ENCODE data around the gene GJC1. TPM values are rescaled to one million over a fixed set of nuclear protein-coding genes. Genes with fewer than 3 reads are reported as not detected.

GJC1 gene
- total and polyA plus RNA-seq, 5 donors, result 20.8 to 64.0 (median 44.9) TPM

DNA sequence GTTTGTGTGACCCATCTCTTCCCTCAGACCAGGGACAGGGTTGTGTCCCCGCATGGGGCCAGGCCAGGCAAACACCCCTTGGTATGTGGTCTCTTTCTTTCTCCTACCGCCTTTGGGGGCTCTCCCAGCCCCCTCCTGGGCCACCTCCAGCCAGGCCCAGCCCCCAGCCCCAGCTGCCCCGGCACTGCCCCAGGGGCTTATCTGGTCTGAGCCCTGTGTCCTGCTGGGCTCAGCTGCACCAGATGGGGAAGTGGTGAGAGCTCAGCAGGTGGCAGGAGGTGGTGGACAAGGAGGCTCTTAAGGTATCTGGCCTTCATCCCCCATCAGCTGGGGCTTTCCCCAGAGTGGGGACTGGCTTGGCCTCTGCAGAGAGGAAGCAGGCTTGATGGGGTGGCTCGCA, 62.6 kb downstream of the GJC1 start:
- intact Hi-C loops (cut with DNase I), result loop anchor here in 1 of 4 donors (10.0 kb wide), 1 partner anchor 267 kb away; no protein-coding TSS in a partner anchor
- 56% methylated on average over 4 of the region's 4 CpGs for WGBS
- peak in 2 of 3 donors; percentile 11 to 53 for DNase-seq

DNA sequence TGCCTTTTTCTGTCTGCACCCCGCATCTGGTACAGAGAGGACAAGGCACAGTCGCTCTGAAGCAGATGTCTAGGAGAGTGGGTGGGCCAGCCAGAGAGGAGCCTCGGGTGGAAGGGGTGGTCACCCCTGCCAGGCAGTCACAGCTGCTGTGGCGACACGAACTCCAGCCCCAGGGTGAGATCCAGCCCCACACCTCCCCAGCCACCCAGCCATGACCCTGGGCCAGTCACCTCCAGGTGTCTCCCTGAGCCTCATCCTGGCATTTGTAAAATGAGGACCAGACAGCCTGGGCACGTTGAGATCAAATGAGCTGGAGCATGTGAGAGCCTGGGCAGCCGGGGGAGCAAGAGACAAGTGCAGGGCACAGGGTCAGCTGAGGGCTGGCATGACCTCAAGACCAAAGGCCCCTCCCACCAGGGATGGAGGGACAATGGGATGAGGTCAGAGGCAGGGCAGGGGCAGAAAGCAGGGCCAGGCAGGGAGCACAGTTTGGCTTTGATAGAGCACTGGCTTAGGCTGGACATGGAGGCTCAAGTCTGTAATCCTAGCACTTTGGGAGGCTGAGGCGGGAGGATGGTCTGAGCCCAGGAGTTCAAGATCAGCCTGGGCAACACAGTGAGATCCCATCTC, 63.6 kb downstream of the GJC1 start:
- H3K27ac ChIP-seq (ENCODE audit: low read length), result no peak overlapping the region
- WGBS, result 40% methylated on average over 8 of the region's 8 CpGs
- DNase-seq (peak in 2 of 3 donors; percentile 32 to 41), ATAC-seq (no peak)
- no peak overlapping the region for H3K4me3 ChIP-seq (ENCODE audit: low read length)
- H3K9me3 ChIP-seq (ENCODE audit: control insufficient read depth, low read length), result no peaks in the 10 kb centered on the region
- no peaks in the 10 kb centered on the region for H3K27me3 ChIP-seq (ENCODE audit: control insufficient read depth, insufficient read depth)
- no peaks in the 10 kb centered on the region for H3K4me1 ChIP-seq (ENCODE audit: control insufficient read depth, insufficient read depth, low read length)
- intact Hi-C loops (cut with DNase I), result loop anchor here in 1 of 4 donors (10.0 kb wide), 1 partner anchor 268 kb away; no protein-coding TSS in a partner anchor

More for the DNA sequence above, 62.6 kb downstream of the GJC1 start:
- H3K9me3 ChIP-seq (ENCODE audit: control insufficient read depth, low read length), result no peaks in the 10 kb centered on the region
- H3K4me1 ChIP-seq (ENCODE audit: control insufficient read depth, insufficient read depth, low read length), result no peaks in the 10 kb centered on the region
- no peak for ATAC-seq
- no peak overlapping the region for H3K4me3 ChIP-seq (ENCODE audit: low read length)
- no peaks in the 10 kb centered on the region for H3K27me3 ChIP-seq (ENCODE audit: control insufficient read depth, insufficient read depth)
- H3K27ac ChIP-seq (ENCODE audit: low read length), result no peak overlapping the region

- 62% methylated on average over 11 of the region's 11 CpGs for WGBS
- Histone ChIP-seq H3K27ac (ENCODE audit: low read length) (no peak overlapping the region), H3K27me3 (ENCODE audit: control insufficient read depth, insufficient read depth) (no peaks in the 10 kb centered on the region), H3K9me3 (ENCODE audit: control insufficient read depth, low read length) (no peaks in the 10 kb centered on the region), H3K4me3 (ENCODE audit: low read length) (no peak overlapping the region), H3K4me1 (ENCODE audit: control insufficient read depth, insufficient read depth, low read length) (no peaks in the 10 kb centered on the region)
- intact Hi-C loops (cut with DNase I), result loop anchor here in 1 of 4 donors (10.0 kb wide), 1 partner anchor 269 kb away; no protein-coding TSS in a partner anchor
- DNase-seq, result peak in 2 of 3 donors; percentile 25 to 30
- no peak for ATAC-seq
Measured at GRCh38 chr17:44765965-44766364, 64.1 kb downstream of the GJC1 start.

DNA sequence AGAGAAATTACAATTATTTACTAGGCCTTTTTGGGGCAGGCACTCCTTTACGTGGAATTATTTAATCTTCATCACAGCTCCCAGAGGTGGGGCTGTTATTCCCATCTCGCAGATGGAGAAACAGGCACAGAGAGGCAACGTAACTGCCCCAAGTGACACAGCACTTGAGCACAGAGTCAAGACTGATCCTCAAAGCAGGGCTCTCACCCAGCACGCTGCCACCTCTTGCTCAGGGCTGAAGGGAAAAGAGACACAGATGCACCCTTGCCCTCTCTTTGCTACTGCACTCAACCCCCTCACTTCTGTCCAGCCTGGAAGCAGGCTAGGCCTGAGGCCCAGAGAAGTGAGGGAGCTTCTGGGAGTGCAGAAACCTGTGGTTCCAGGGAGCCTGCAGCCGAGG, 66.9 kb downstream of the GJC1 start:
- intact Hi-C loops (cut with DNase I), result loop anchor here in 1 of 4 donors (10.0 kb wide), 1 partner anchor 272 kb away; no protein-coding TSS in a partner anchor

GRCh38 chr17:44761932-44762810, 67.9 kb downstream of the GJC1 start:
- ATAC-seq, result no peak
- peak in 1 of 3 donors; percentile 10 for DNase-seq
- Histone ChIP-seq H3K4me1 (ENCODE audit: control insufficient read depth, insufficient read depth, low read length) (no peaks in the 10 kb centered on the region), H3K27ac (ENCODE audit: low read length) (no peak overlapping the region), H3K27me3 (ENCODE audit: control insufficient read depth, insufficient read depth) (no peaks in the 10 kb centered on the region), H3K9me3 (ENCODE audit: control insufficient read depth, low read length) (no peaks in the 10 kb centered on the region), H3K4me3 (ENCODE audit: low read length) (no peak overlapping the region)
- 71% methylated on average over 17 of the region's 17 CpGs for WGBS
- intact Hi-C loops (cut with DNase I), result loop anchor here in 1 of 4 donors (10.0 kb wide), 1 partner anchor 273 kb away; no protein-coding TSS in a partner anchor

More for the DNA sequence above, 66.9 kb downstream of the GJC1 start:
- Histone ChIP-seq H3K4me1 (ENCODE audit: control insufficient read depth, insufficient read depth, low read length) (no peaks in the 10 kb centered on the region), H3K27ac (ENCODE audit: low read length) (no peak overlapping the region), H3K9me3 (ENCODE audit: control insufficient read depth, low read length) (no peaks in the 10 kb centered on the region), H3K4me3 (ENCODE audit: low read length) (no peak overlapping the region), H3K27me3 (ENCODE audit: control insufficient read depth, insufficient read depth) (no peaks in the 10 kb centered on the region)
- 81% methylated on average over 5 of the region's 5 CpGs for WGBS
- DNase-seq (peak in 1 of 3 donors; percentile 9), ATAC-seq (no peak)

DNA sequence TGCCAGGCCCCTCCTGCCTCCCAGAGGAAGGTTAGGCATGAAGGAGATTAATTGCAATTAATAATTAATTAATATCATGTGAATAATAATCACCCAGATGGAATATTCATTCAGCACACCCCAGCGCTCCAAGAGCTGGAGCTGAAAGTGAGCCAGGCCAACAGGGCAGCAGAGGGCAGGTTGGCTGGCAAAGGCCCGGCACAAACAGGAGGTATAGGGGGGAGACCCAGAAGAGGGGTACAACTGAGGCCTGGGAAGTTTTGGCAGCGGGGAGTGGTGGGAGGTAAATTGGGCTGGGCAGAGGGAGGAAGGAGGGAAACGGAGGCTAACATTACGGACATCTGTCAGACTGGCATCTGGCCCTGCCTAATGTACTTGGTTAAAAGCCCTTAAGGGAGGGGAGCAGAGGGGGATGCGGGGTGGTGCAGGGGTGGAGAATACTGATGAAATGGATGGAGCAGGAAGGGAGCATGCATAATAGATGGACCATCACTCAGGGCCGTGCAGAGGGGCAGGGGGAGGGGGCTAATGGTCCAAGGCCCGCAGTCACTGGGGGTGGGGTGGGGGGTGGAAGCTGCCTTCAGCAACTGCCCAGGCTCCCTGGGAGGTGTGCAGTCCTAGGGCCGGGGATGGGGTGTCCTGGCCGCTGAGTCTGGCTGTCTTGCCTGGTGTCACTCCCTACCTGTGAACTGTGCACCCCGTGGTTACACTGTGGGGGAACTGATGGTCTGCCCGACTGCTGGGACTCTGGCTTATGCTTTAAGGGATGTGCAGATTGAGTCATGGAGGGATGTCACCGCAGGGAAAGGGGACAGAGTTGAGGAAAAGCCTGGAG, 69.4 kb downstream of the GJC1 start:
- ATAC-seq, result no peak
- 64% methylated on average over 13 of the region's 13 CpGs for WGBS
- Histone ChIP-seq H3K4me1 (ENCODE audit: control insufficient read depth, insufficient read depth, low read length) (no peaks in the 10 kb centered on the region), H3K4me3 (ENCODE audit: low read length) (no peak overlapping the region), H3K9me3 (ENCODE audit: control insufficient read depth, low read length) (no peaks in the 10 kb centered on the region), H3K27me3 (ENCODE audit: control insufficient read depth, insufficient read depth) (no peaks in the 10 kb centered on the region), H3K27ac (ENCODE audit: low read length) (no peak overlapping the region)
- intact Hi-C loops (cut with DNase I), result loop anchor here in 1 of 4 donors (10.0 kb wide), 1 partner anchor 274 kb away; no protein-coding TSS in a partner anchor
- DNase-seq, result peak in 1 of 3 donors; percentile 25

DNA sequence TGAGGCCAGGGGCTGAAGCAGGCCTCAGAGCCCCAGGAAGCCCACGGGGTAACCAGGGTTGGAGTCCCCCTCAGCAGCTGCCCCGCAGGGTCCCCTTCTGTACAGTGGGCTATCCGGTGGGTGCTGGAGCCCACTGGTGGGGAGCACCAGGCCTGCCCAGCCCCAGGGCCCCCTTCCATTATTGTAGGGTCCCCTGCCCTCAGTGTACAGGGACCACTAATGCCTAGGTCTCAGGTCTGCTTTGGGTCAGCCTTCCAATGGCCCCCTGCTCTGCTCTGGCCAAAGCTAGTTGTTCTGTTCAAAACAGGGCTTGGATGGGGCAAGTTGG, 70.2 kb downstream of the GJC1 start:
- H3K27me3 ChIP-seq (ENCODE audit: control insufficient read depth, insufficient read depth), result no peaks in the 10 kb centered on the region
- no peaks in the 10 kb centered on the region for H3K4me1 ChIP-seq (ENCODE audit: control insufficient read depth, insufficient read depth, low read length)
- intact Hi-C loops (cut with DNase I), result loop anchor here in 1 of 4 donors (10.0 kb wide), 1 partner anchor 275 kb away; no protein-coding TSS in a partner anchor
- peak overlapping the region; percentile 69 for H3K4me3 ChIP-seq (ENCODE audit: low read length)
- no peaks in the 10 kb centered on the region for H3K9me3 ChIP-seq (ENCODE audit: control insufficient read depth, low read length)
- 55% methylated on average over 3 of the region's 3 CpGs for WGBS
- ATAC-seq, result peak in 1 of 2 donors; percentile 3
- peak in 1 of 3 donors; percentile 21 for DNase-seq
- H3K27ac ChIP-seq (ENCODE audit: low read length), result no peak overlapping the region

- Histone ChIP-seq H3K27ac (ENCODE audit: low read length) (no peak overlapping the region), H3K27me3 (ENCODE audit: control insufficient read depth, insufficient read depth) (no peaks in the 10 kb centered on the region), H3K4me1 (ENCODE audit: control insufficient read depth, insufficient read depth, low read length) (no peaks in the 10 kb centered on the region), H3K4me3 (ENCODE audit: low read length) (peak overlapping the region; percentile 69), H3K9me3 (ENCODE audit: control insufficient read depth, low read length) (no peaks in the 10 kb centered on the region)
- intact Hi-C loops (cut with DNase I), result no loop called here
- DNase-seq (peak in 1 of 3 donors; percentile 63), ATAC-seq (peak in 1 of 2 donors; percentile 2)
- WGBS, result 5% methylated on average over 60 of the region's 60 CpGs
Measured at GRCh38 chr17:44759086-44759915, 70.8 kb downstream of the GJC1 start.

DNA sequence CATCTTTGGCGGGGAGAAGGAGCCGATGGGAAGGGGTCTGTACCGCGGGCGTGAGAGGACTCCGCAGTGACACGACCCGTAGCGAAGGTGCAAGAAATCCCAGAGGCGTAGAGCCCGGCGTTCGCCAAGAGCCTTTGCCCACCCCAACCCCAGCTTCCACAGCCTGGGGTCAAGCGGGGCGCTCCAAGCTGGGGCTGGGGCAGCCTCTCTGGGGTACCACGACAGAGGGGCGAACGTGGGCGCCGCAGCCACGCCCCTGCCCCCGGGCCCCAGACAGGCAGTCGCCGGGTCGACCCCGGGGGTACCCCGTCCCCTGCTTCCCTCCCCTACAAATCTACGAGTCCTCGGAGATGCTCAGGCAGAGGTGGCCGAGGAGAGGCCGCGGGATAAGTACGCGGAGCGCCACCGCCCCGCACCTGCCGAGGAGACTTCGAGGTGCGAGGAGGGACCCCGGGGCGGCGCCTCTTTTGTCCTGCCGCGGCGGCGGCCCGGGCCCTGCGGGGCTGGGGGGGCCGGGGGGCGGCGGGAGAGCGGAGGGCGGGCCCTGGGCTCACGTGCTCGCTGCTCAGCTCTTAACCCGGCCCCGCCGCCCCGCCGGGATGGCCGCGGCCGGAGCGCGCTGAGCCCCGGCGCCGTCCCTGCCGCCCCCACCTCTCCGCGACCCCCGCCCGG, 71.5 kb downstream of the GJC1 start, which contains the start of gene ADAM11:
TSS of gene ADAM11 (plus strand) at position 575 of the 672 bp plus-strand sequence. CDS start 212 bp downstream, outside the sequence.
- H3K9me3 ChIP-seq (ENCODE audit: control insufficient read depth, low read length), result no peaks in the 10 kb centered on the region
- WGBS, result 4% methylated on average over 74 of the region's 74 CpGs
- DNase-seq (peak in 1 of 3 donors; percentile 66), ATAC-seq (peak; percentile 30 to 39)
- intact Hi-C loops (cut with DNase I), result no loop called here
- H3K4me3 ChIP-seq (ENCODE audit: low read length), result peak within 1 kb of the TSS; percentile 69
- no peaks in the 10 kb centered on the region for H3K27me3 ChIP-seq (ENCODE audit: control insufficient read depth, insufficient read depth)
- H3K27ac ChIP-seq (ENCODE audit: low read length), result peak within 1 kb of the TSS; percentile 32
- no peaks in the 10 kb centered on the region for H3K4me1 ChIP-seq (ENCODE audit: control insufficient read depth, insufficient read depth, low read length)
